ENCODE results near the gene NPHP1. TPM values are rescaled to one million over a fixed set of nuclear protein-coding genes. Genes with fewer than 3 reads are reported as not detected.
A peak's percentile ranks its signal among the peaks of the same experiment; 100 is the strongest.
"Not testable (repeated sequence)": the region's sequence is repeated elsewhere in the genome, so short reads cannot be mapped to it uniquely, and the experiment has no call there.

NPHP1 gene
- total RNA-seq, 1 experiment from 2014 or later: 2.5 TPM

- no peak overlapping the region for H3K4me3 Mint-ChIP-seq
- no peaks in the 10 kb centered on the region for H3K4me1 Mint-ChIP-seq
- TF ChIP-seq CTCF (IDR thresholded peaks at IDR 0.05): peak; percentile 32; the same call in 1 of the 2 replicates
- no peak for TF ChIP-seq ESRRA (CRISPR knock-in tag; IDR thresholded peaks at IDR 0.05; ENCODE audit: borderline replicate concordance)
- ChIA-PET POLR2A (no interaction called here), CTCF (interaction anchor here (1.0 to 1.9 kb wide), 2 partner anchors 10 to 41 kb away, joined by 8 to 15 read pairs; partner anchors contain the start of gene MALL)
- peaks cover 40% of the 10 kb centered on the region for H3K9me3 Mint-ChIP-seq
- peaks cover 7% of the 10 kb centered on the region for H3K27me3 Mint-ChIP-seq (ENCODE audit: low read depth)
- H3K27ac Mint-ChIP-seq: no peak overlapping the region
- ATAC-seq (peak; percentile 51), DNase-seq (ENCODE audit: low spot score) (no peak)
- H3K36me3 Mint-ChIP-seq: peaks cover 32% of the 10 kb centered on the region
Observed at GRCh38 chr2:110157153-110157793, 47.5 kb downstream of the NPHP1 start.

GRCh38 chr2:110154828-110155227, 50.0 kb downstream of the NPHP1 start:
- H3K36me3 Mint-ChIP-seq: peaks cover 32% of the 10 kb centered on the region

GRCh38 chr2:110154188-110154587, 50.6 kb downstream of the NPHP1 start:
- Mint-ChIP-seq H3K36me3 (peaks cover 32% of the 10 kb centered on the region), H3K9me3 (peaks cover 57% of the 10 kb centered on the region)
- CTCF ChIA-PET; H3K4me1 Mint-ChIP-seq; H3K4me3 Mint-ChIP-seq; ATAC-seq; H3K27me3 Mint-ChIP-seq (ENCODE audit: low read depth); H3K27ac Mint-ChIP-seq; DNase-seq (ENCODE audit: low spot score); POLR2A ChIA-PET: not testable (repeated sequence)

More at GRCh38 chr2:110154828-110155227, 50.0 kb downstream of the NPHP1 start:
- CTCF ChIA-PET; ATAC-seq; H3K27me3 Mint-ChIP-seq (ENCODE audit: low read depth); POLR2A ChIA-PET; H3K4me3 Mint-ChIP-seq; DNase-seq (ENCODE audit: low spot score); H3K4me1 Mint-ChIP-seq; H3K27ac Mint-ChIP-seq: not testable (repeated sequence)
- H3K9me3 Mint-ChIP-seq: peaks cover 51% of the 10 kb centered on the region

- no peak overlapping the region for H3K4me3 Mint-ChIP-seq
- H3K27ac Mint-ChIP-seq: no peak overlapping the region
- H3K9me3 Mint-ChIP-seq: peaks cover 61% of the 10 kb centered on the region
- DNase-seq (ENCODE audit: low spot score): no peak
- TF ChIP-seq E2F5 (CRISPR knock-in tag; IDR thresholded peaks at IDR 0.05): no peak
- no peak for TF ChIP-seq CREM (CRISPR knock-in tag; IDR thresholded peaks at IDR 0.05)
- TF ChIP-seq NFATC4 (CRISPR knock-in tag; IDR thresholded peaks at IDR 0.05): no peak
- TF ChIP-seq ESRRA (CRISPR knock-in tag; IDR thresholded peaks at IDR 0.05; ENCODE audit: borderline replicate concordance): no peak
- no peak for TF ChIP-seq USF1 (CRISPR knock-in tag; IDR thresholded peaks at IDR 0.05)
- TF ChIP-seq HMGXB4 (CRISPR knock-in tag; IDR thresholded peaks at IDR 0.05): no peak
- TF ChIP-seq CREB1 (CRISPR knock-in tag; IDR thresholded peaks at IDR 0.05): no peak
- no peak for TF ChIP-seq PREB (CRISPR knock-in tag; IDR thresholded peaks at IDR 0.05; ENCODE audit: borderline replicate concordance)
- no peak for TF ChIP-seq CBFB (CRISPR knock-in tag; IDR thresholded peaks at IDR 0.05; ENCODE audit: low read depth)
- TF ChIP-seq MLX (CRISPR knock-in tag; IDR thresholded peaks at IDR 0.05): no peak
- TF ChIP-seq GRHL2 (CRISPR knock-in tag; IDR thresholded peaks at IDR 0.05; ENCODE audit: insufficient replicate concordance, severe bottlenecking): no peak
- TF ChIP-seq SP1 (CRISPR knock-in tag; conservative IDR thresholded peaks at IDR 0.05): no peak
- TF ChIP-seq ZNF512 (CRISPR knock-in tag; IDR thresholded peaks at IDR 0.05; ENCODE audit: borderline replicate concordance): no peak
- peaks cover 35% of the 10 kb centered on the region for H3K36me3 Mint-ChIP-seq
- ATAC-seq: no peak
- CTCF ChIA-PET: no interaction called here
- no peaks in the 10 kb centered on the region for H3K4me1 Mint-ChIP-seq
- POLR2A ChIA-PET: no interaction called here
- H3K27me3 Mint-ChIP-seq (ENCODE audit: low read depth): peaks cover 7% of the 10 kb centered on the region
Observed at GRCh38 chr2:110153416-110153815, 51.4 kb downstream of the NPHP1 start.
